Central memory CD4-positive, alpha-beta T cell (primary cell): Measurements from ENCODE around the gene KDM2B.

Experiments used
- DNase-seq: peaks from one replicate; pipeline ENCODE4 v3.0.0; 2022

The KDM2B gene

DNA sequence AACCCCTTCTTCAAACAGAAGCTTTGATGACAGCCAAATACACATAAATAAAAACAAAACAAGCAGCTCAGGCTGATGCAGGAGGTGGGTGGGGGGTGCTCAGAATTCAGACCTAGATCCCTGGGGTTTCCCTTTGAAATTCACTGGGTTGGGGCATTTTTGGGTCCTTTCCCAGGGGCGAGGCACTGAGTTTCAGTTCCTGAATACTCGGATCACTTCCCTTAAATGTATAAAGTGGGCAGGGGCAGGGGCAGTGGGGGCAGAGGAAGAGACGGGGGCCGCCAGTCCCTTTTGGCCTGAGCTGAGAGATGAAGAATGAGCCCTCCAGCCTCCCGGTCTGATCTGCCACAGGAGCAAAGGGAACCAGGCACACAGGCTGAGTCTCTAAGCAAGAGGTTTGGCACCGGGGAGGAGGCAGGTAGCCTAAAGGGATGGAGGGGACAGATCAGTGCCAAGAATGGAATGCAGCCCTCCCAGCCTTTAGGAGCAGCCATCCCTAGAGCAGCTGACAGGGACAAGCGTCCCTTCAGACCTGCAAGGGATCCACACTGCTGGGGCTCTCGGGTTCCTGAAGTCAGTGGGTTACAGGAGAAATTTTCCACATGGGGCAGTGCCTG lies 20.3 kb downstream of the KDM2B start:
- no peak for DNase-seq

DNA sequence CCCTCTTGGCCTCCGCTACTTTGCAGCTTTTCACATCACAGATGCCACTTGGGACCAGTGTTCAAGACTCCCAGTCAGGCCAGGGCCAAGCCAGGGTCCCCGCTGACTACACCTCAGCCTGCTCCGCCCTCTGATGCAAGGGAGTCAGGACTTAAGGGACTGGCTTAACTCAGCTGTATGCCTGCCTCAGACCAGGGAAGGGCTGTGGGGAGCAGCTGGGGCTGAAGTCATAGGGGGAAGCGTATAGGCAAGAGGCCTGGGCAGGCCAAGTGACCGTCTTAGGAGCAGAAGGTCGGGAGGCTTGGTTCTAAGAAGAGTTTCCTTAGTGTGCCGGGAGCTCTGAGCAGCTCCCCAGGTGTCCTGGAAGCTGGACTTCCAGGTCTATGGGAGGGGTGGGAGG lies 21.9 kb downstream of the KDM2B start:
- DNase-seq, result no peak

DNA sequence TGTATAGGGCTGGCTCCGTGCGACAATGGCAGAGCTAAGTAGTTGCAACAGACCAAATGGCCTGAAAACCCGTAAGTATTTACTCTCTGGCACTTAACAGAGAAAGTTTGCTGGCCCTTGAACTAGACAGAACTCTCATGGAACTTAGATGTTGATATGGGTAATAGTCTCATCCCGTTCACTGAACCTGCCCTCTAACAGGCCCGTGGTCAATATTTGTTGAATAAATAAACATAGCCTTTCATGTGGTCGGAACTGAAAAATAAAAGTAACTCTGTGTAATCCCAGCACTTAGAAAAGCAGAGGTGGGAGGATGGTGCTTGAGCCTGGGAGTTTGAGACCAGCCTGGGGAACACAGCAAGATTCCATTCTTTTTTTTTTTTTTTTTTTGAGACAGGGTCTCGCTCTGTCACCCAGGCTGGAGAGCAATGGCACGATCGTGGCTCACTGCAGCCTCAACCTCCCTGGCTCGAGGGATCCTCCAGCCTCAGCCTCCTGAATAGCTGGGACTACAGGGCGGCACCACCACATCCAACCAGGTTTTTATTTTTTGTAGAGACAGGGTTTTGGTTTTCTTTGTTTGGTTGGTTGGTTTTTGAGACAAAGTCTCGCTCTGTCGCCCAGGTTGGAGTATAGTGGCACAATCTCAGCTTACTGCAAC lies 29.7 kb downstream of the KDM2B start:
- no peak for DNase-seq

DNA sequence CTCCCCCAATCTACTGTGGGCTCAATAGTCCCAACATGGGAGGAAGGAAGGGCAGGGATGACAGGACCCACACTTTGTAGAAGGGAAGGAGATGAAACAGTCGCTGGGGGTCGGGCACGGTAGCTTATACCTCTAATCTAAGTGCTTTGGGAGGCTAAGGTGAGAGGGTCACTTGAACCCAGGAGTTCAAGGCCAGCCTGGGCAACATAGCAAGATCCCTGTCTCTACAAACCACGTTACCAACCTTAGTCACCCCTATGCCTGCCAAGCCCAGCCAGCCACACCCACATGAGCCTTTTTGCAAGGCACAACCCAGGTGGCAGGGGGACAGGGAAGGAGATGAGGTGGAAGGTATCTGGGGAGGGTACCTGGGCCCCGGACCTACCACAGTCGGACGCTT lies 31.7 kb downstream of the KDM2B start:
- no peak for DNase-seq

DNA sequence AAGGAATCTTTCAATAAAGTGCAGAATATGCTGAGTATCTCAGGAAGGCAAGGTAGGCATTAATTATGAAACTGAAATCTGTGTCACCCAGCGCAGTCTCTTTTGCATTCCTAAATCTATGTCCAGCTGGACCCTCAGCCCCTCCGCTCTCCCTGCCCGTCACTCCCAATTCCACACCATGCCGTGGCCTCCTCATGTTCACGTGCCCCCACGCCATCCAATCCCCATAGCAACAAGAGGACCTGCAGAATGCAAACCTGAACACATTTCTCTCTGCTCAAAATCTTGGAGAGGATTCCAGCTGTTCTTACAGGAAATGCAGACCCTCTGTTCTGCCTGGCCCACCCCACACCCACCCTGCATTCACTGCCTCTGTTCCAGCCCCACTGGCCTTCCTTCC lies 35.3 kb downstream of the KDM2B start:
- DNase-seq, result no peak

DNA sequence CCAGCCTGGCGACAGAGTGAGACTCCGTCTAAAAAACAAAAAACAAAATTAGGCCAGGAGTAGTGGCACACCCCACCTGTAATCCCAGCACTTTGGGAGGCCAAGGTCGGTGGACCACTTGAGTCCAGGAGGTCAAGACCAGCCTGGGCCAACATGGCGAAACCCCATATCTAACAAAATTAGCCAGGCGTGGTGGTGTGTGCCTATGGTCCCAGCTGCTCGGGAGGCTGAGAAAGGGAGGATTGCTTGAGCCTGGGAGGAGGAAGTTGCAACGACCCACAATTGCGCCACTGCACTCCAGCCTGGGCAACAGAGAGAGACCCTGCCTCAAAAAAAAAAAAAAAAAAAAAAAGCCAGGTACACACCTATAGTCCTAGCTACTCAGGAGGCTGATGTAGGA lies 37.0 kb downstream of the KDM2B start:
- DNase-seq, result no peak

DNA sequence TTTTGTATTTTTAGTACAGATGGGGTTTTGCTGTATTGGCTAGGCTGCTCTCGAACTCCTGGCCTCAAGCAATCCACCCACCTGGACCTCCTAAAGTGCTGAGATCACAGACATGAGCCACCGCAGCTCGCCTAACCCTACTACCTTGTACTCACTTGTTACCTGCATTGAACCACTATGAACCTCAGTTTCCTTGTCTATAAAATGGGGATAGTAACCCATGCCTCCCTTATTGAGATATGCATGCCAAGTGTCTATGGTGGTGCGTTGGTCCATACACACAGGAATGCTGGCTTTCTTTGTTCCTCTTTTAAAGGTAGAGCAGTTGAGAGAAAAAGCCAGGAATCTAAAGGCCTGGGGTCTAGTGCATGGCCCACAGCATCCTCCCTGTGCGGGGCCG lies 40.9 kb downstream of the KDM2B start:
- DNase-seq, result no peak

DNA sequence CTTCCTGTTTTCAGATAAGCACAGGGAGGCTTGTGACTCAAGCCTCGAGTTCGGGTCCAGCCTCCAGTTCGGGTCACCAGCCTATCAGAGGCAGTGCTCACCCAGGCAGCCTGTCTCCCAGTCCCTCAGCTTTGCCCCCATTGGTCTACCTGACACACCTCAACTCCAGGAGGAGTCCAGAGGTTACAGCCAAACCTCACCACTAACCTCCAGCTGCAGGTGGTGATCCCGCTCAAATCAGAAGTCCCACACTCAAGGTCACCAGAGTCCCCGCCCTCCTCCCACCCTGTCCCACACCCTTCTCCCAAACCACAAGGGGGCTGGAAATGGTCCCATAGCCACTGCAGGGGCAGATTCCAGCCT lies 42.1 kb downstream of the KDM2B start:
- no peak for DNase-seq

DNA sequence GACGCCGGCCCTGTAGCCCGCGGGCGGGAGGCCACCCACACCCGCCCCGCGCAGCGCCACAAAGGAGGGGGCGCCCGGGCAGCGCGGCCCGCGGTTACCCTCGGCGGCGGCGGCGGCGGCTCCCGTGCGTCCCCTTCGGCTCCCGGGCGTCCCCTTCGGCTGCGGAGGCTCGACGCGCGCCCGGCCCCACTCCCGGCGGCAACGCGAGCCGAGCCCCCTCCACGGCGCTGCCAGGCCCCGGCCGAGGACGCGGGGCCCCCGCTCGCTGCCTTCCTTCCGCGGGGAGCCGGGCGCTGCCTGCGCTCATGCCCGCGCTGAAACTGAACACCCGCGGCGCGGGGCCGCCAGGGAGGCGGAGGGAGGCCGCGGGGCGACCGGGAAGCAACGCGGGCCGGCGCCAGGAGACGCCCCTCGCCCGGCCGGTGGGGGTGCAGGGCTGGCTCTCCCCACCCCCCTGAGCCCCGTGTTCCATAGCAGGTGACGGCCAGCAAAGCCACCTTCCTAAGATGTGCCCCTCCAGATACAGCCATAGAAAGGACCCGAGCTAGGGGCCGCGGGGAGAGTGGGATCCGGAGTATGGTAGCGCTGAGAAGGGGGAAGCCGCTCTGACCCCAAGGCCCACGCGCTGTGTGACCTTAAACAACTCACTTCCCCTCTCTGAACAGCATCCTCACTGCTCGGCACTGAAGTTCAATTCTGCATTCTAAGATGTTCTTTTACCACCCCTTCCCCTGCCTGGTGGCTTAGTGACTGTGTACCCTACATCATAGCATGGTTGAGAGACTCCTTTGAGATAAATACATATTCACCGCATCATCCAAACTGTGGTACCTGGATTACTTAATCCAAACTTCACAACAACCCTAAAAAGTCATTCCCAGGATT lies 42.8 kb downstream of the KDM2B start:
- peak; percentile 45 for DNase-seq

DNA sequence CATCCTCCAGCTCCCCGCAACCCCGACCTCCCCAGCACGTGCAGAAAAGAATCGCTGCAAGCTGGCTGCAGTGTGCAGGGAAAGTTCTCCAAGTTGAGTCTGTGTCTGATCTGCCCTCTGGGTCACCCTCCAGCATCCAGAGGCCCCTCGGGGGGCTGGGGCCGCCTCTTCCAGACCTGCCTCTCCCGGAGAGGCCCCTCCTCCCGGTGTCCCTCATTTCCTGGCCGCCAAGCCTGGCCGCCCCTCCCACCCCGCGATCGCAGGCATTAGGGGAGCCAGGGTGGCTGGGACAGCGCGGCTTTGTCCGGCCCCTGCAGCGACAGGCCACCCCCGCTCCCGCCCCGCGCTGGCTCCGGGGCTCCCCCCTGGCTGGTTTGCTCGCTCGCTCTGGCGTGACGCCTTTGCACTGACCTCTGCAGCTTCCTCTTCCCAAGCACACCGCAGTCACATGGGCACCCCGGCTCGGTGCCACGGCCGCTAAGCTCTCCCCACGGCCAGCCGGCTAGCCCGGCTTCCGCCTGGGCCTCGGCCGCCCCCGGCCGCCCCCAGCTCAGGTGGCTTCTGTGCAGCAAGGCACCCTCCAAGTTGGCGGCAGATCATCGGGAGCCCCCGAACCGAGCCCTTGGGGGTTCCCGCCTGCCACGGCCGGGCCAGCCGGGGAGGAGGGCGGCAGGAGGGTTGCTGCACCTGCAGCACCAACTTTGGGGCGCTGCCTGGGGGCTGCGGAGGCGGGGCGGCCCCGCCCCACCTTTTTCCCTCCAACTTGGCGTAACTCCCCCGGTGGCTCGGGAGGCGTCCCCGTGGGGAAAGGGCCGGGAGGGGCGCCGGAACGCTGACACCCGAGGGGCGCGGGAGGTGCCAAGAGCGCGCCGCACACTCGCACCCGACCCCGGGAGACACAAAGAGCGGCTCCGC lies 43.7 kb downstream of the KDM2B start:
- DNase-seq, result peak; percentile 47

DNA sequence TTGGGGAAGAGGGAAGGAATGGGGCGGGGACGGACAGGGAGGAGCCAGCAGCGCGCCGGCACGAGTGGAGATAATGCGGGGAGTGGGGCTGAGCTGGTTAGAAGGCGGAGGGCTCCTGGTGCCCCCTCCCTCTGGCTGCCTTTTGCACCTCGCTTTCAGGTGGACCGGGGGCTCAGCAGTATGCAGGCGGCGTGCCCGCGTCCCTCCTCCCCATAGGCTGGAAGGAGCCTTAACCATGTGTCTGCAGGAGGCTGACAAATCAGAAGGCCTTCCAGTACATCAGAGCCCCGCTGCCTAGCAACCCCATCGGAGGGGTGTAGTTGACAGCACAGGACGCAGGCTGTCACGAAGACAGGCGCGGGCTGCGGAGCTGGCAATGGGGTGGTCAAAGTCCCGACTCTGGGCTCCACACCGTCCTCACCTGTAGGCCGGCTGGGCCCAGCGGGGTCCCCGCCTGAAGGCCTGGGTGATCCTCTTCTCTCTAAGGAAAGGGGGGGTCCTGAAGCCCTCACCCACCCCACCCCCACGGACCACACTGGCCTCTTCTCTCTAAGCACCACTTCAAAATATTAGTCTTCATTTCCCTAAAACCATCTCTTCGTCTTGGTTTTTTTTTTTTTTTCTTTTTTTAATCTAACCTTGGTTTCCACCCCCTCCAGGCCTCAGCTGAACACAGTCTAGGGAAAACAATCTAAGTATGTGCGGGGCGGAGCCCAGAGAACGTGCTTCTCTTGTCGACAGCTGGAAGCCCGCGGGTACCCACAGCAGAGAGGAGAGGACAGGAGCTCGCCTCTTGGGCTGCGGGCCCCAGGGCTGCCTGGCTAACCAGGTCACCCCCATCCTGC lies 44.5 kb downstream of the KDM2B start:
- DNase-seq, result peak; percentile 57

DNA sequence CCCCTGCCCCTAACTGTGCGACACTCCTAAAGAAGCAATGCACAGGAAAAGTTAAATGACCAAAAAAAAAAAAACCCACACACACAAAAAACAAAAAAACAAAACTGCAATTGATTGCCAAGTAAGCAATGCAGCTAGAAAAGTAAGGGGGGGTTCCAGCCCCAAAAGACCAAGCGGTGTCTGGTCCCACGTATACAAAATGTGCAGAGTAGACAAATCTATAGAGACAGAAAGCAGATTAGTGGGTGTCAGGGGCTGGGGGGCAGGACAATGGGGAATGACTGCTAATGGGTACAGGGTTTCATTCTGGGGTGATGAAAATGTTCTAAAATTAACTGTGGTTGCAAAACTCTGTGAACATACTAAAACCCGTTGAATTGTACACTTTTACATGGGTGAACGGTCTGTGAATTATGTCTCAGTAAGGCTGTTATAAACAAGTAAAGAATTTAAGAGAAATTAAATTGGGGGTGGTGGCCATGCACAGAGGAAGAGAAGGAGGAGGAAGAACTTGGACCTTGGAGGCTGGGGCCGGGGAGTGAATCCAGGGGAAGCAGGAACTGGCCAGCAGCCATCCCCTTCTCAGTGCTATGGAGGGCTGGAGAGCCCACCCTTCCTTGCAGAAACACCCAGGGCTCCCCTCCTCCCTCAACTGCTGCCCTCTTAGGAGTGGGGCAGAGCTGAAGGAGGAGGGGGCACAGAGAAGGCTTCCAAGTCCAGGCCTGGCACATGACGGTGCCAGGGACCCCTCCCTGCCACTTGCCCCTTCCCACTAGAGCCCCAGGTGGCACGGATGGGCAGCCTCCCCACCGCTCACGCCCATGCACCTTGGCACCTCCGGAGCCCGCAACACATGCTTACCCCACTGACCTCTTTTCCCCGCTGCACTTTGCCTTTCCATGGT lies 45.4 kb downstream of the KDM2B start:
- no peak for DNase-seq

DNA sequence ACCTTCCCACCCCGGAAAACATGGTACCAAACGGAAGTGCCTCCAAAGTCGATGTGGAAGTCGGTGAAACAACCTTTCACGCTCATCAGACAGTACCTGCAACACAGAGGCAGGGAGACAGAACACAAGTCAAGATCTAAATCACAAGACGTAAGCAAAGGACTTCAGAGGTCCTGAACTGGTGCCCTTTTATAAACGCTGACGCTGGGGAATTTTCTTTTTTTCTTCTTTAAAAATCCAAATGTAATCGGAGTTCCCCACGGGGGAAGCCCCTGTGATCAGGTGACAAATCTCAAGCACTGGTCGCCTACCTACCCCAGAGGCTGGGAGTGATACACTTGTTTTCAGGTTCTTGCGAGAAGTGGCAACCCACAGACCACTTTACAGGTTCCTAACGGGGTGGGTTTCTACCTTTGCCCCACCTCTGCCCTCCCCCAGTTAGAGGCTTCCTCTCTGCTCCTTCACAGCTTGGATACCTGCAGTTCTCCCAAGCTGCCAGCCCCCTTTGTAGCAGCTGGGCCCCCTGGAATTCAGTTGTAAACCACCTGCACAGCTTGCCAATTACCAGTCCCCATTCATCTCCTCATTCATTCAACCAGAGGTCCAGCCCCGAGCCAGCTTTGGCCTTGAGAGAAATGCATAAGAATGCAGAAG lies 46.2 kb downstream of the KDM2B start:
- peak; percentile 88 for DNase-seq

DNA sequence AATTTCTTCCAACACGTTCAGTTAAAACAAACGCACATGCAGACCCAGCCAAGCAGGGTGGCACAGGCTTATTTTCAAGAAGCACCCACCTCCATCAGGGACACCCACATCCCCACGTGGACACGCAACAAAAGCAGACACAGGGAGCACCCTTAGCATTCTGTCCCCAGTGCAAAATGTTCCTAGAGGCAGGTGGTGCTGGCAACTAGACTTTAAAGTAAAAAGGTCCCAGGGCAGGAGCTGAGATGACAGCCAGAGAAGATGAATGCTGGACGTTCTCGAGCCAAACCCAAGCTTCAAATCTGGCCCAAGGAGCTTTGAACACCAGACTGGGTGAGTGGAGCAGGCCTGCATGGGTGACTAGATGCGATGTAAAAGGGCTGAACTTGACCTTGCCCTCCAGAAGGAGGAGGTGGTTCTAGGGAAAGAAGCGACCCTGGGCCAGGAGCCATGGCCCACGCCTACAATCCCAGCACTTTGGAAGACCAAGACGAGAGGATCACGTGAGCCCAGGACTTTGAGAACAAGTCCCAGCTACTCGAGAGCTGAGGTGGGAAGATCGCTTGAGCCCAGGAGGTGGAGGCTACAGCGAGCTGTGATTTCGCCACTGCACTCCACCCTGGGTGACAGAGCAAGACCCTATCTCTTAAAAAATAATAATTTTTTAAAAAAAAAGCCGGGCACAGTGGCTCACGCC lies 47.3 kb downstream of the KDM2B start:
- no peak for DNase-seq

DNA sequence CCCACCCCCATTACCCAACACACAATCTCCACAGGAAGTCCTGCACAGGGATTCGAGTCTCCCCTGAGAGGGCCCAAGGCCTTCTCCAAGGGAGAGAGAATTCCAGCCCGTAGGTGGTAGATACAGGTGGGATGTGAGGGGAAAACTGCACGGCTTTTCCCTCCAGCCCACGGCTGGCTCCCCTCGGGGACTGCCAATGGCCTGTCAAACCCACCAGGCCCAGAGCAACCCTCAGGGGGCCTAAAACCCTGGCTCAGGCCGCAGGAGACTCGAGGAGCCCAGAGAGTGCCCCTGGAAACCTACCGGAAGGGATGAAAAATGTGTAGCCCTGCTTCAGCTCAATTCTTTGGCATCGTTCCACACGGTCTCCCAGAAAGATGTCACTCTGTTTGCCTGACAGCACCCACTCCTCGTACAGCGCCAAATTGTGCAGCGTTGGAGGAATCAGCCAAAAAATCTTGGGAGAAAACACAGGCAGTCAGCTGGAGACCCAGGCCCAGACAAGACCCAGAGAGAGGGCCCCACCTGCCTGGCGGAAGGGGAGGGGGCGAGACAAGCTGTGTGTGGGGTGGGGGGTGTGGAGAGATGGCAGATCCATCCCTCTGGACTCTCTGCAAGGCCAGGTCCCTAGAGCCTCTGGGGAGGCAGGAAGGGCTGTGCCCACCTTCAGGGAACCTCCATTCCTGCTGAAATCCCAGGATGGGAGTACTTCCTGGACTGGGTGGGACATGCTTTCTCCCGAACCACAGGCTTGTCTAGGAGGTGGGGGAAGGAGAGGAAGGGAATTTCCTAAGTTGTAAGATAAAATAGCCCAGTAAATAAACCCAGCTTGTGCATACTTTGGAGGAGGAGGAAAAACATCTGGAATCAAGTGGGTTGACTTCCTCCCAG lies 48.1 kb downstream of the KDM2B start:
- no peak for DNase-seq

DNA sequence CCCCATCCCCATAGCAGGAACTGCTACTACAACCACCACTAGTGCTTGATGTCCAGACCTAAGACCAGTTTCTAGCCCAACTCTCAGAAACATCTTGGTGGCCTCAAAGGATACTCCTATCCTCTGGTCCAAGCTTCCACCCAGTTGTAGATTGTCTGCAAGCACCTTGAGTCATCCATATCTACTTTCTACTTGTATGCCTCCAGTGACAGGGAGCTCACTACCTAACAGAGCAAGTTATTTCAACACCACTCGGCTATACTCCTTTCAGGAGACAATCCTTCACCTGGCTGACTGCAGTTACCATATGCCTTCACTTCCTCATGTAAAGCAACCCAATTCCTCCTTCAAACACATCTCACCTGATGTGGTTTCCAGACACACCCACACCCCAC lies 49.5 kb downstream of the KDM2B start:
- DNase-seq, result peak; percentile 8

DNA sequence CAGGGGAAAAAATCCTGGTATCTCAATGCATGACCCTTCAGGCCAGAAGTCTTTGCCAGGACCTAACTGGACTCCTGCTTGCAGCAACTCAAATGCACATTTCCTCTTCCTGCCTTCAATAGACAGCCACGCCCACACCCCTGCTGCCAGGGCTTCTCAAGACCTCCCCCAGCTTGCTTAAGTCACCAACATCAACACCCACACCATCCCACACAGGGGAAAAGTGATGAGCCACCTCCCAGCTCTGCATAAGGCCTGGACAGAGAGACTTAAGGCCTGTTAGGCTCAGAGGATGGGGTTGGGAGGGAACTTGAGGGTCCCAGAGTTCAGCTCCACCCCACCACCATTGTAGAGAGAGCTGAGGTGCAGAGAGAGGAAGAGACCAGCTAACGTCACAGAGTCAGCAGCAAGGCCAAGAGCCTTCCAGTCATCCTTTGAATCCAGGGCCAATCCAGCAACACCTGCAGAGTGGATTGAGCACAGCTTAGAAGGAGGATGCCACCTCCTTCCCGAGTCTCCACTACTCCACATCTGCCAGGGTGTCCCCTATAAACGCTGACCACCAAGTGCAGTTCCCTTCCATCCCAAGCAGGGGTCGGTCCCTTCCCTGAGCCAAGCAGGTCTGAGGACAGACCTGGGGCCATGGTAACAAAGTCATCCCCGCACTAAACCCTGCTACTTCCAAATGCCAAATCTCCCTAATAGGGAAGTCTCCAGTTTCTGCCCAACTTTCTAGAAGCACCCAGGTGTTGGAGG lies 50.0 kb downstream of the KDM2B start:
- DNase-seq, result peak; percentile 65

DNA sequence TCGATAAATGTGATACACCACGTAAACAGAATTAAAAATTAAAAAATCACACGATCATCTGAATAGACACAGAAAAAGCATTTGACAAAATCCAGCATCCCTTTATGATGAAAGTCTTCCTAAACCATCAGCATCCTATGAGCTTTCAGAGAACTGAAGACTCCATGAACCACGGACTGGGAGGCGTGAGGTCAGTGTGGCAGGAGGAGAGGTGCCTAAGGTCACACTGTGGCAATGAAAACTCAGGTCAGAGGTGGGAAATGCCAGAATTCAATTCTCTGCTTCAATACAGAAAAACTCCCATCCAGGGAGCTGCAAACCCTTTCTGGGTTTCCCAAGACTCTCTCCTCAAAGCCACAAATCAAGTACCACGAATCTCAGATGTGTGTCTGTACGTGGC lies 51.6 kb downstream of the KDM2B start:
- no peak for DNase-seq
